H1 (cell line): ENCODE results near the gene PLCL2. TPM values are rescaled to one million over a fixed set of nuclear protein-coding genes. Genes with fewer than 3 reads are reported as not detected.

ENCODE experiments used
- GABPA ChIP-seq: IDR thresholded peaks from 2 replicates; pipeline ENCODE4 v1.6.1; 2011; ENCODE audit warnings: mild to moderate bottlenecking, low read length, moderate library complexity, borderline replicate concordance; ENCODE audit not compliant: insufficient read depth
- HDAC2 ChIP-seq, 2 experiments: fragments of 300-600 bp in 1 of 2; sonication (generic) in 1 of 2; IDR thresholded peaks; 2 replicates each; pipeline ENCODE4 v1.6.1; 2011 to 2012; ENCODE audit warnings: low read depth in 2 of 2, low read length in 2 of 2, mild to moderate bottlenecking in 2 of 2, moderate library complexity in 2 of 2, borderline replicate concordance in 1 of 2, inconsistent platforms in 1 of 2
- NRF1 ChIP-seq: IDR thresholded peaks from 2 replicates; pipeline ENCODE4 v1.6.1; 2011; ENCODE audit warnings: mild to moderate bottlenecking, low read depth, low read length, improper control_type of control experiment
- polyA plus RNA-seq, 7 experiments: library from polyadenylated mRNA; depleted of rRNA in 3 of 7; stranded (reverse) in 5 of 7; unstranded in 2 of 7; fragments of >200 nt in 5 of 7; fragments of 200-250 nt in 2 of 7; gene quantifications; 1 replicate in 5 of 7; 2 replicates in 1 of 7; 4 replicates in 1 of 7; pipeline versions ENCODE4 v1.2.1 to v1.2.3, GENCODE V29; 2011 to 2013; ENCODE audit warnings: missing spikeins in 2 of 7, mixed read lengths in 2 of 7
- total RNA-seq: library from RNA; stranded (reverse); fragmentation: NEBNext Ultra II Directional; extraction: Animal tissue kit (Norgen Biotek cat#: 25700); gene quantifications from 2 replicates; pipeline ENCODE4 v1.2.1, GENCODE V29; 2021

The PLCL2 gene
- total and polyA plus RNA-seq, 2 of the 8 experiments (the other 6 are each of a cell fraction or from before 2014, with no cell fraction given) = 3.5 to 6.8 TPM

- TF ChIP-seq NRF1 (no peak), GABPA (no peak), HDAC2 (IDR thresholded peaks at IDR 0.05; ENCODE audit: borderline replicate concordance in 1 of 2, low read depth in 2 of 2, low read length in 2 of 2) (no peak)
These were observed 249.1 kb downstream of the PLCL2 start (continued) for GRCh38 chr3:17133632-17134545.
